ENCODE data around the gene AHNAK.

GRCh38 chr11:62411524-62411923 is 135.1 kb downstream of the AHNAK start:
- TF ChIP-seq POLR2A (IDR thresholded peaks at IDR 0.05; ENCODE audit: extremely low read depth, insufficient read length) = no peak
- TF ChIP-seq CTCF (IDR thresholded peaks at IDR 0.05; ENCODE audit: low read depth, low read length) = no peak
- TF ChIP-seq MYC (IDR thresholded peaks at IDR 0.05; ENCODE audit: low read depth, low read length) = no peak
- TF ChIP-seq MAX (IDR thresholded peaks at IDR 0.05; ENCODE audit: low read depth, low read length) = no peak
